ENCODE results near the gene MCCC2. TPM values are rescaled to one million over a fixed set of nuclear protein-coding genes. Genes with fewer than 3 reads are reported as not detected.

Gene MCCC2
- total and polyA plus RNA-seq, 2 of the 8 experiments (the other 6 are each of a cell fraction or from before 2014, with no cell fraction given): 71.7 to 86.6 TPM

DNA sequence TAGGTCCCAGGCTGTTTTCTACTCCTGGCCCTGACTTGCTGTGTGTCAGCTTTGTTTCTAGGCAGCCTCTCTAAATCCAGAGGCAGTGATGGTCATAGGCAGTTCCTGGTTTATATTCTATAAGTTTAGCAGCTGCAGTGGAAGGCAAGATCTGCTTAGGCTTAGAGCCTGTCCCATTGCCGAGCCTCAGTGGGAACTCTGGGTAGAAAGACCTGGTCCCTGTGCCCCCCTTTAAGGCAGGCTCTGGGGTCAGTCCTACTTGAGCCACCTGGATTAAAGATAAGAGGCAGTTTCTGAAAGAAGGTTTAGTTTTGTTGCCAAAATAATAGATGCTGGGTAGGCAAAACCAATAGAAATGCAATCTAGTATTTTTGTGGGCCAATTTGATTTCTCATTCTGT lies 13.6 kb downstream of the MCCC2 start:
- no peak for TF ChIP-seq POLR2A (IDR thresholded peaks at IDR 0.05; ENCODE audit: control extremely low read depth in 1 of 2, low read depth in 2 of 2, low read length in 2 of 2)
- TF ChIP-seq CTBP2 (IDR thresholded peaks at IDR 0.05; ENCODE audit: borderline replicate concordance, insufficient read depth, insufficient read length, low read length): no peak
- no peak for TF ChIP-seq RBBP5 (IDR thresholded peaks at IDR 0.05; ENCODE audit: borderline replicate concordance, low read depth, low read length)
- no peak for TF ChIP-seq GABPA (IDR thresholded peaks at IDR 0.05; ENCODE audit: borderline replicate concordance, insufficient read depth, low read length)
- no peak for TF ChIP-seq GTF2F1 (IDR thresholded peaks at IDR 0.05; ENCODE audit: borderline replicate concordance, low read depth, low read length)
- no peak for TF ChIP-seq POLR2AphosphoS5 (IDR thresholded peaks at IDR 0.05; ENCODE audit: low read depth, low read length)
- TF ChIP-seq NANOG (IDR thresholded peaks at IDR 0.05; ENCODE audit: insufficient read depth, low read depth, low read length, poor library complexity, severe bottlenecking): no peak
- no peak for TF ChIP-seq EGR1 (IDR thresholded peaks at IDR 0.05; ENCODE audit: borderline replicate concordance, low read depth, low read length)
- TF ChIP-seq, protein P1, sequence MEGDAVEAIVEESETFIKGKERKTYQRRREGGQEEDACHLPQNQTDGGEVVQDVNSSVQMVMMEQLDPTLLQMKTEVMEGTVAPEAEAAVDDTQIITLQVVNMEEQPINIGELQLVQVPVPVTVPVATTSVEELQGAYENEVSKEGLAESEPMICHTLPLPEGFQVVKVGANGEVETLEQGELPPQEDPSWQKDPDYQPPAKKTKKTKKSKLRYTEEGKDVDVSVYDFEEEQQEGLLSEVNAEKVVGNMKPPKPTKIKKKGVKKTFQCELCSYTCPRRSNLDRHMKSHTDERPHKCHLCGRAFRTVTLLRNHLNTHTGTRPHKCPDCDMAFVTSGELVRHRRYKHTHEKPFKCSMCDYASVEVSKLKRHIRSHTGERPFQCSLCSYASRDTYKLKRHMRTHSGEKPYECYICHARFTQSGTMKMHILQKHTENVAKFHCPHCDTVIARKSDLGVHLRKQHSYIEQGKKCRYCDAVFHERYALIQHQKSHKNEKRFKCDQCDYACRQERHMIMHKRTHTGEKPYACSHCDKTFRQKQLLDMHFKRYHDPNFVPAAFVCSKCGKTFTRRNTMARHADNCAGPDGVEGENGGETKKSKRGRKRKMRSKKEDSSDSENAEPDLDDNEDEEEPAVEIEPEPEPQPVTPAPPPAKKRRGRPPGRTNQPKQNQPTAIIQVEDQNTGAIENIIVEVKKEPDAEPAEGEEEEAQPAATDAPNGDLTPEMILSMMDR (IDR thresholded peaks at IDR 0.05; ENCODE audit: control extremely low read depth in 1 of 3, insufficient read depth in 1 of 3, low read depth in 1 of 3, low read length in 3 of 3): no peak
- WGBS, 2 experiments (ENCODE audit: extremely low coverage in 1 of 2, insufficient coverage in 1 of 2, insufficient read length in 1 of 2, insufficient replicate concordance in 2 of 2, low coverage in 1 of 2, low lambda C conversion rate in 2 of 2, missing lambda C conversion rate in 1 of 2): 89% methylated on average over 1 of the region's 1 CpG; no CpG with 5 or more reads in 1 of the 2 experiments

More for the DNA sequence above, 13.6 kb downstream of the MCCC2 start:
- no peak overlapping the region for H3K18ac ChIP-seq (ENCODE audit: extremely low read depth, low read length)
- H2BK5ac ChIP-seq (ENCODE audit: low read depth, low read length): no peak overlapping the region
- H4K91ac ChIP-seq (replicated peaks; ENCODE audit: insufficient read length, low read length): no peak overlapping the region
- no peaks in the 10 kb centered on the region for H3K9me3 ChIP-seq (ENCODE audit: insufficient read depth in 2 of 2, low read depth in 1 of 2, low read length in 1 of 2)
- H3K9ac ChIP-seq (replicated peaks in 1 of 4; ENCODE audit: extremely low read depth in 1 of 4, low read depth in 3 of 4, low read length in 3 of 4): no peak overlapping the region
- no peak for FAIRE-seq
- H3K4me1 ChIP-seq (replicated peaks in 1 of 4; ENCODE audit: control insufficient read depth in 3 of 4, insufficient read depth in 4 of 4, low read length in 3 of 4): no peaks in the 10 kb centered on the region
- no peak overlapping the region for H2BK20ac ChIP-seq (ENCODE audit: low read length)
- no peak overlapping the region for H2BK15ac ChIP-seq (ENCODE audit: low read length)
- H3K79me1 ChIP-seq (ENCODE audit: low read depth, low read length): no peaks in the 10 kb centered on the region
- H4K8ac ChIP-seq (ENCODE audit: extremely low read depth, insufficient read depth, low read length): no peak overlapping the region
- H3K79me2 ChIP-seq (ENCODE audit: control insufficient read depth in 1 of 2, insufficient read depth in 2 of 2, low read length in 2 of 2): peaks cover 0 to 2% of the 10 kb centered on the region in 2 experiments; a peak in 1 of 4 replicates
- no peak overlapping the region for H3K23ac ChIP-seq (ENCODE audit: insufficient read length)
- no peak overlapping the region for H4K5ac ChIP-seq (ENCODE audit: insufficient read length, low read depth, low read length)
- no peak overlapping the region for H3K27ac ChIP-seq (ENCODE audit: low read depth, low read length)
- no peak overlapping the region for H3K14ac ChIP-seq (ENCODE audit: insufficient read length)
- no peak overlapping the region for H2AK5ac ChIP-seq (ENCODE audit: low read depth, low read length)
- no peak overlapping the region for H2AFZ ChIP-seq (ENCODE audit: low read length)
- no peak overlapping the region for H2BK120ac ChIP-seq (replicated peaks; ENCODE audit: low read depth, low read length)
- peaks cover 0 to 6% of the 10 kb centered on the region in 2 experiments for H4K20me1 ChIP-seq (replicated peaks in 1 of 2; ENCODE audit: control insufficient read depth in 1 of 2, insufficient read depth in 2 of 2, low read length in 2 of 2)
- DNase-seq (ENCODE audit: low read depth in 1 of 2, low spot score in 2 of 2): no peak
- POLR2A ChIA-PET (ENCODE audit: partially characterized antibody): interaction anchor here (0.9 to 1.8 kb wide), 3 partner anchors 9 to 13 kb away, joined by 3 to 10 read pairs (median 3); partner anchors contain the start of gene MCCC2
- peaks cover 13 to 69% (median 47%) of the 10 kb centered on the region in 4 experiments for H3K36me3 ChIP-seq (ENCODE audit: control insufficient read depth in 2 of 4, insufficient read depth in 4 of 4, low read length in 3 of 4)
- CTCF ChIA-PET (ENCODE audit: partially characterized antibody): interaction anchor here (0.6 to 3.3 kb wide), 21 partner anchors 8 to 552 kb away, joined by 3 to 15 read pairs (median 4); partner anchors contain the start of gene MCCC2
- H3K27me3 ChIP-seq (replicated peaks in 1 of 4; ENCODE audit: control insufficient read depth in 3 of 4, extremely low read depth in 1 of 4, insufficient read depth in 3 of 4, low read length in 3 of 4): no peaks in the 10 kb centered on the region
- H3K23me2 ChIP-seq (ENCODE audit: low read depth, low read length): no peaks in the 10 kb centered on the region
- no peak overlapping the region for H3K4me3 ChIP-seq (ENCODE audit: extremely low read depth in 1 of 4, insufficient read depth in 2 of 4, low read depth in 3 of 4, low read length in 4 of 4)
- H3K4me2 ChIP-seq (ENCODE audit: insufficient read depth in 1 of 2, low read depth in 2 of 2, low read length in 2 of 2): no peak overlapping the region
- H3K56ac ChIP-seq (replicated peaks; ENCODE audit: insufficient read length, low read depth, low read length): no peak overlapping the region
- no peak overlapping the region for H2BK12ac ChIP-seq (ENCODE audit: low read depth, low read length)
- H3K4ac ChIP-seq (replicated peaks; ENCODE audit: insufficient read length, low read depth, low read length): no peak overlapping the region

Measured in H1 (cell line).